SK-MEL-5 (cell line): ENCODE data around the gene DIP2B. TPM values are rescaled to one million over a fixed set of nuclear protein-coding genes. Genes with fewer than 3 reads are reported as not detected.
"Not testable (repeated sequence)": the region's sequence is repeated elsewhere in the genome, so short reads cannot be mapped to it uniquely, and the experiment has no call there.

Experiments
- DNase-seq: peaks from one replicate; pipeline ENCODE4 v3.0.0-alpha.2; 2016; ENCODE audit warnings: low read depth, low spot score
- in situ Hi-C: cut with HindIII; loops from 2 replicates; pipeline ENCODE4 v1.10.0; 2016; ENCODE audit warnings: low sequenced_read_pairs, high pct_unique_total_duplicates, low pct_unique_long_range_greater_than_20kb
- total RNA-seq: library from RNA; depleted of rRNA; stranded (reverse); fragments of >200 nt; shearing (Covaris generic); gene quantifications from 2 replicates; pipeline ENCODE4 v1.2.3, GENCODE V29; 2014

DIP2B gene
- total RNA-seq, 1 experiment from 2014 or later: 49.0 TPM

DNA sequence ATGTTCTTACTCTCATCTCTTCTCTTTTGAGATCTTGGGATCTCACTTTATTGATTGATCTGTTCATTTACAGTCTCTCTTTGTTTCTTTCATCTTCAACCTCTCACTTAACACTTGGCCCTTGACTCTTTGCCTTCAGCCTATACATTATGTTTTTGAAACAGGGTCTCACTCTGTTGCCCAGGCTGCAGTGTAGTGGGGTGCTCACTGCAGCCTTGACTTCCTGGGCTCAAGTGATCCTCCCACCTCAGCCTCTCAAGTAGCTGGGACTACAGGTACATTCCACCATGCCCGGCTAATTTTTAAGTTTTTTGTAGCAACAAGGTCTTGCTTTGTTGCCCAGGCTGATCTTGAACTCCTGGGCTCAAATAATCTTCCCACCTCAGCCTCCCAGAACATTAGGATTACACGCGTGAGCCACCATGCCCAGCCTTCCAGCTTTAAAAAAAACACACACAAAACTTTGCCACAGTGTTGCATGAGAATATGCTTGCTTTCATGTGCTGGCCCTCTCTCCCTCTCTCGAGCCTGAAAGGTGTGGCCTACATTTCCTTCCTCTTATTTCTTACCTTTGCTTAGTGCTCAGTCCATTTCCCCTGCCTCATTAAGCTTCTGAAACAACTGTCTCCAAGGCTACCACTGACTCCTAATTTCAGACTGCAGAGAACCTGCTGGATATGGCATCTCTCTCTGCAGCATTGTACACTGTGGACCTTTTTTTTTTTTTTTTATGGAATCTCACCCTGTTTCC is 9.9 kb downstream of the DIP2B start:
- DNase-seq: no peak
- in situ Hi-C loops: no loop called here

- in situ Hi-C loops: no loop called here
- DNase-seq: no peak
These were observed 10.8 kb downstream of the DIP2B start for GRCh38 chr12:50515587-50515986.

DNA sequence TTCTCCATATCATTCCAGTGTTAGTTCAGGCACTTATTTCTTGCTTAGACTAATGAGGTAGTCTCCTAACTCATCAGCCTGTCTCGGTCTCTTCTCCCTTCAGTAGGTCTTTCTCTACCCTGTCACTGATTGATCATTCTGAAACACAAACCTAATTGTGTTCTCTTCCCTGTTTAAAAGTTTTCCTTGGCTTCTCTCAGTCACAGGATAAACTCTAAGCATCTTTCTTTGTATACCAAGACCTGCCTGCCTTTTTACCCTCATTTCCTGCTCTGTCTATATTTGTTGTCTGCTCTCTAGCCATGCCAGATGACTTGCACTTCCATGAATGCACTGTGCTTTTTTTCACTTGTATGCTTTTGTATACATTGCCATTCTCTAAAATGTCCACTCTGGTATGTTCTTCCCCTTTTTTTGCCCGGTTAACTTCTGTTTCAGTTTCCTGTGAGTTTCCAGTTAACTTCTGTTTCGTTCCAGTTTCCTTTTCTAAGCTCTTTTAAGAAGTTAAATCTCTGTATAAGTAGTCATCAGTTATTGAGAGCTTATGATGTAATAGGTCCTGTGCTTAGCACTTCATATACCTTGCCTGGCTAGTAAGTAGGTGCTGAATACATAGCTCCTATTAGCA is 12.8 kb downstream of the DIP2B start:
- in situ Hi-C loops: no loop called here
- peak; percentile 76 for DNase-seq

- in situ Hi-C loops: no loop called here
- DNase-seq: no peak
These were observed 13.3 kb downstream of the DIP2B start for GRCh38 chr12:50518090-50518489.

GRCh38 chr12:50519353-50519752 is 14.6 kb downstream of the DIP2B start:
- no peak for DNase-seq
- in situ Hi-C loops: no loop called here

DNA sequence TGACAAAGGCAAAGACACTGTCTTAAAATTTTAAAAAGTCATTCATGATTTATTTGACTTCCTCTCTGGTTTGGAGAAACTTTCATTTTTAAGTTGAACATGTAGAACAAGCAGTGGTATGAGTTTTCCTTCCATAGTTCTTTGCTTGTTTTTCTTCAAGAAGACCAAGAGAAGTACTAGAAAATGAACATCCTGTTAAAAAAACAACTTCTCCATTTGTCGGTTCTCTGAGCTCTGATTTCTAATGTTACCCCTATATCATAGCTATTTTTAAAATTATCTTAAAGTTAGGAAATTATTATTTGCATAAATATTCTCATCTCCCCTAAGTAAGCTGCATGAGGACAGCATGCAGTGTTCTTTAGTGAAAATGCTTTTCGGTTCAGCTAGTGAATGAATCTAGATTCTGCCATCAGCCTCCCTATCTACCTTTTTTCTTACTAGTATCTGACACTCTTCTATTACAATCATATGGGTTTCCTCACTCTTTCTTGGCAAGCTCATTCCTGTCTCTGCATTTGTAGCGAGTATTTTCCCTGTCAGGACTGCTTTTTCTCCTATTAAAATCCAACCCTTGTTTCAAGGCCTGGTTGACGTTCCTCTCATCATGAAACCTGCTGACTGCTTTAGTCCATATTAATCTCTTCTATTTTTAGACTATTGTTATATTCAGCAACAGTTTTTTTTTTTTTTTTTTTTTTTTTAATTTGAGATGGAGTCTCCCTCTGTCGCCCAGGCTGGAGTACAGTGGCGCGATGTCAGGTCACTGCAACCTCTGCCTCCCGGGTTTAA is 15.8 kb downstream of the DIP2B start:
- DNase-seq: no peak
- in situ Hi-C loops: no loop called here

GRCh38 chr12:50521781-50522180 is 17.0 kb downstream of the DIP2B start:
- in situ Hi-C loops, DNase-seq: not testable (repeated sequence)

DNA sequence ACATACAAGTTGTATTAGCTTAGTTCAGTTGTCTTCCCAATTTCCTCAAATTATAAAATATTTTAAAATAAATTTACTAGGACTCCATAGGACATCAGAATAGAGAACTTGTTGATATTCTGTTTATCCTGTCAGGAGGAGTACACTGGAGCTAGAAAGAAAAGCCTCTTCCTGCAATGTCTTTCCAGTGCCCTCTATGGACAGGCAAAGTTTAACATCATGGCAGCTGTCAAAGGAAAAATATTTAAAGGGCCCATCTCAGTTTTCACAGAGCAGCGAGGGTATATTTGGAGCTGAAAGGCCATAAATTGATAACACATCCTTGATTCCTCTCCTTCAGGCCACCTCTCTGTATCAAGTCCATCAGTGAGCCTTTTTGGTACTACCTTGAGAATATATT is 19.0 kb downstream of the DIP2B start:
- in situ Hi-C loops: no loop called here
- DNase-seq: peak; percentile 52

DNA sequence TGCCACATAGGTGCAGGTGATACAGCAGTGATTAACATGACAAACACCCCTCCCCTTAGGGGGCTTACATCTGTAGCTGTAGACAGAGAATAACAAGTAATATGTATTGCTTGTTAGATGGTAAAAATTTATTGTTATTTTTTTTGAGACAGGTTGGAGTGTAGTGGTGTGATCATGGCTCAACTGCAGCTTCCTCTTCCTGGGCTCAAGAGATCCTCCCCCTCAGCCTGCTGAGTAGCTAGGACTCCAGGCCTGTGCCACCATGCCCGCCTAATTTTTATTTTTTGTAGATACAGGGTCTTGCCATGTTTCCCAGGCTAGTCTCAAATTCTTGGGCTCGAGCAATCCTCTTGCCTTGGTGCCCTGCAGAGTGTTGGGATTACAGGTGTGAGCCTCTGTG is 19.8 kb downstream of the DIP2B start:
- DNase-seq: no peak
- in situ Hi-C loops: no loop called here

DNA sequence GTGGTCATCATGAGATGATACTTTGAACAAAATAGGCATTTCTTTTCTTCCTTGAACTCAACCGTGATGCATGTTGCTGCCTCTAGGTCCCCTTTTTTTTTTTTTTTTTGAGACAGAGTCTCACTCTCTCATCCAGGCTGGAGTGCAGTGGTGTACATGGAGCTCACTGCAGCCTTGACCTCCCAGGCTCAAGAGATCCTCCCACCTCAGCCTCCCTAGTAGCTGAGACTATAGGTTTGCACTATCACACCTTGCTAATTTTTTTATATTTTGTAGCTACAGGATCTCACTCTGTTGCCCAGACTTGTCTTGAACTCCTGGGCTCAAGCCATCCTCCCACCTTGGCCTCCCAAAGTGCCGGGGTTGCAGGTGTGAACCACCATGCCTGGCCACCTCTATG is 20.6 kb downstream of the DIP2B start:
- in situ Hi-C loops: no loop called here
- no peak for DNase-seq

DNA sequence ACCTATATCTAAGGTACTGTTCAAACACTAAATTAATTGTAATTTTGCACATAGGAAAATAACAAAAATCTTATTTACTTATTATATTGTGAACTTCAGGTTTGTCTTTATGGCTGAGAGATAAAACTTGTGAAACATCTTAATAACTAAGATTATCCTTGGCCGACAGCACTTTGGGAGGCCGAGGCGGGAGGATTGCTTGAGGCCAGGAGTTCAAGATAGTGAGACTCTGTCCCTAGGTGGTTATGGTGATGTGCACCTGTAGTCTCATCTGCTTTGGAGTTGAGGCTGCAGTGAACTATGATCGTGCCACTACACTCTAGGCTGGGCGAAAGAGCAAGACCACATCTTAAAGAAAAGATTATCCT is 22.6 kb downstream of the DIP2B start:
- no peak for DNase-seq
- in situ Hi-C loops: no loop called here

GRCh38 chr12:50528800-50529199 is 24.0 kb downstream of the DIP2B start:
- in situ Hi-C loops: no loop called here
- no peak for DNase-seq

DNA sequence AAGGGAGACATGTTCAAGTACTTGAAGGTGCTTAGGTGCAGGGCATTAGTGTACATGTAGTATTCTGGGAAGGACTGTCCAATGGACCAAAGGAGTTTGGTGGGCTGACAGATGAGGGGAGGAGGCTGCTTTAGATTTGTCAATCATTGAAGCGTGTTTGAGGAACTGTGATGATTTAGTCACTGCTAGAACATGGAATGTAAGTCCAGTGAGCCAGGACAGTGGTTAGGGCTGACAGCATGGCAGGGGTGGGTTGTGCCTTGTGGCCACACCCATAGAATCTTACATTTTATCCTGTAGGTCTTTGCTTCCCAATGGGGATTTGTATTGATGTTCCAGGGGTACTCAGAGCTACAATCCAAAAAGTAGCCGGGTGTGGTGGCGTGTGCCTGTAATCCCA is 24.6 kb downstream of the DIP2B start:
- in situ Hi-C loops: no loop called here
- DNase-seq: no peak

DNA sequence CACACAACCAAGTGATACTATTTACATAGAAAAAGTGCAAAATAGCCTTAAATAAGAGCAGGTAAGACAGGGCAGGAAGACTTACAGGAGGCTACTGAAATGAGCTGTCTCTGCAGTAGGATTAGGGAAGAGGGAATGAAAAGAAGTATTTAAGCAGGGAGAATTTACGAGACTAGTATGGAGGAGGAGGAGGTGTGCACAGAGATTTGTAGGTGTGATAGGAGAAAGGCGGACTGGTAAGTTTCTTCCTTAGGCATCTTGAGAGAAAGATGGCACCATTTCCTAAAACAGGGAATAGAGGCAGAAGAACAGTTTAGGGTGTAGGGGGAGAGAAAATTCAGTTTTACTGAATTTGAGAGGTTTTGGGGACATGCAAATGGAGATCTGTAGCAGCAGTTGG is 25.7 kb downstream of the DIP2B start:
- in situ Hi-C loops: no loop called here
- DNase-seq: no peak

DNA sequence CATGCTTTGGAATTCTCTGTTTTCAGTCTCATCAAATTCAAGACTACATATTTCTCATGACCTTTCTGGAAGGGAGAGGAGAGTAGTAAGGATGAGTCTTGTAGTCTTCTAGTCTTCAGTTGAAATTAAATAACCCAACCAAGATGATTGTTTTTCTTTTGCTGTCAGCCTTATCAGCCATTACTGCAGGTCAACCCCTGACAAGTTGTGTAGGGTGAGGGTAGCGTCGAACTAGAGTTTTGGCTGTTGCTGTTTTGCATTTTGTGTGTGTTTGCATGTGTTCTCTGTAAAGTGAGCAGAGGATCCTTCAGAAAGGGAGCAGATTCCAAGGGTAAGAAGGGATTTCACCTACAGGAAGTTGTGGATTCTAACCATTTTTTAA is 28.4 kb downstream of the DIP2B start:
- DNase-seq: no peak
- in situ Hi-C loops: no loop called here

- DNase-seq: no peak
- in situ Hi-C loops: no loop called here
These were observed 29.2 kb downstream of the DIP2B start for GRCh38 chr12:50533971-50534370.

DNA sequence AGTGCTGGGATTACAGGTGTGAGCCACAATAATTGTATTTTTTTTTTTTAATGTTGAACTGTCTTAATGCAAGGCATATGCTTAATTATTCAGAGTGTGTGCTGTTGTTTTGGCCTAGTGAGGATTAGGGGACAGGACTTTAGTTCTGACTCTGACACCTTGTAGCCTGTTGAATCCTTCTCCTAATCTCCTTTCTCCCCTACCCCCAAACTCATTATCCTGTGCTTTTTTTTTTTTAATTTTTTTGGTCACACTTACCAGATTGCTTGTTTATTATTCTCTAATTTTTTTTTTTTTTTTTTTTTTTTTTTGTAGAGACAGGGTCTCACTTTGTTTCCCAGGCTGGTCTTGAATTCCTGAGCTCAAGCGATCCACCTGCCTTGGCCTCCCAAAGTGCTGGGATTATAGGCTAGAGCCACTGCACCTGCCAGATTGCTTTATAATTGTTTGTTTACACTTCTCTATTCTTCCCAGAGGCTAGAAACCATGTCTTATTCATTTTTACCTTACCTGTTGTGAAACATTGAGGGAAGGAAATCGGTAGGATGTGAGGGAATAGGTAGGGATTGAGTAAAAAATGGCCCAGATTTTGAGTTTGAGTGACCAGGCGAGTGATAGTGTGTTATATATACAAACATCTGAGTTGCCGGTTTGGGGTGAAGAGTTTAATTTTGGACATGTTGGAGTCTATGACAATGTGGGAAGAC is 32.2 kb downstream of the DIP2B start:
- DNase-seq: no peak
- in situ Hi-C loops: no loop called here

- peak; percentile 34 for DNase-seq
- in situ Hi-C loops: no loop called here
These were observed 32.7 kb downstream of the DIP2B start for GRCh38 chr12:50537538-50537919.
